HG03280 (cell line): ENCODE data around the gene SLC44A4.
"Not testable (repeated sequence)": the region's sequence is repeated elsewhere in the genome, so short reads cannot be mapped to it uniquely, and the experiment has no call there.

Experiments
- ATAC-seq: cut with Tn5 transposase; IDR thresholded peaks from one replicate; pipeline ENCODE4 v1.9.1; 2021; ENCODE audit warnings: mild to moderate bottlenecking, moderate library complexity; ENCODE audit not compliant: unreplicated experiment

The SLC44A4 gene

GRCh38 chr6:31861150-31861549, 17.6 kb downstream of the SLC44A4 start:
- ATAC-seq, result no peak

GRCh38 chr6:31860349-31860748, 18.4 kb downstream of the SLC44A4 start:
- ATAC-seq, result no peak

GRCh38 chr6:31859923-31860322, 18.9 kb downstream of the SLC44A4 start:
- no peak for ATAC-seq

GRCh38 chr6:31858707-31859106, 20.1 kb downstream of the SLC44A4 start:
- ATAC-seq, result no peak

- not testable (repeated sequence) for ATAC-seq
Observed at GRCh38 chr6:31857774-31858173, 21.0 kb downstream of the SLC44A4 start.

- ATAC-seq, result not testable (repeated sequence)
Observed at GRCh38 chr6:31851980-31852718, 26.6 kb downstream of the SLC44A4 start.

GRCh38 chr6:31851485-31851832, 27.3 kb downstream of the SLC44A4 start:
- no peak for ATAC-seq

GRCh38 chr6:31850765-31851484, 27.9 kb downstream of the SLC44A4 start:
- no peak for ATAC-seq

- ATAC-seq, result no peak
Observed at GRCh38 chr6:31847276-31847978, 31.4 kb downstream of the SLC44A4 start.

GRCh38 chr6:31844507-31844906, 34.3 kb downstream of the SLC44A4 start:
- no peak for ATAC-seq

- ATAC-seq, result no peak
Observed at GRCh38 chr6:31842053-31842452, 36.7 kb downstream of the SLC44A4 start.

GRCh38 chr6:31839779-31840126, 39.0 kb downstream of the SLC44A4 start:
- not testable (repeated sequence) for ATAC-seq

GRCh38 chr6:31838968-31839367, 39.8 kb downstream of the SLC44A4 start:
- ATAC-seq, result no peak

- not testable (repeated sequence) for ATAC-seq
Observed at GRCh38 chr6:31838114-31838553, 40.7 kb downstream of the SLC44A4 start.

- no peak for ATAC-seq
Observed at GRCh38 chr6:31837369-31838113, 41.3 kb downstream of the SLC44A4 start.

- ATAC-seq, result no peak
Observed at GRCh38 chr6:31836474-31837368, 42.1 kb downstream of the SLC44A4 start.

GRCh38 chr6:31836047-31836473, 42.7 kb downstream of the SLC44A4 start:
- no peak for ATAC-seq

- ATAC-seq, result peak; percentile 43
Observed at GRCh38 chr6:31834367-31835250, 44.2 kb downstream of the SLC44A4 start.
